Upper lobe of left lung (tissue), 6 donors: ENCODE measurements around the gene HMCES. TPM values are rescaled to one million over a fixed set of nuclear protein-coding genes. Genes with fewer than 3 reads are reported as not detected.

Source experiments
- ATAC-seq, 2 donors: fragments of 200-7000 bp; cut with Tn5 transposase; one replicate each; pipeline ENCODE4 v1.9.1; 2022; ENCODE audit warnings: mild to moderate bottlenecking in 2 of 2, moderate library complexity in 2 of 2; ENCODE audit not compliant: low FRiP score in 2 of 2
- DNase-seq, 2 donors: peaks; one replicate each; pipeline ENCODE4 v3.0.0-alpha.2; 2019 to 2020
- H3K27ac ChIP-seq, 4 donors: fragments of 200-600 bp; sonication (generic); one replicate each; pipeline ENCODE4 v1.5.1; 2016 to 2019
- H3K27me3 ChIP-seq, 4 donors: fragments of 200-600 bp; sonication (generic); one replicate each; pipeline ENCODE4 v1.5.1; 2017 to 2019
- H3K36me3 ChIP-seq, 4 donors: fragments of 200-600 bp; sonication (generic); one replicate each; pipeline ENCODE4 v1.5.1; 2016 to 2019
- H3K4me1 ChIP-seq, 4 donors: fragments of 200-600 bp; sonication (generic); one replicate each; pipeline ENCODE4 v1.5.1; 2018 to 2019
- H3K4me3 ChIP-seq, 4 donors: fragments of 200-600 bp; sonication (generic); one replicate each; pipeline ENCODE4 v1.5.1; 2017 to 2019; ENCODE audit warnings: mild to moderate bottlenecking in 2 of 4, moderate library complexity in 1 of 4
- H3K9me3 ChIP-seq, 4 donors: fragments of 200-600 bp; sonication (generic); one replicate each; pipeline ENCODE4 v1.5.1; 2018 to 2019
- EP300 ChIP-seq, 4 donors: sonication (generic); formaldehyde crosslinking; IDR thresholded peaks; one replicate each; pipeline ENCODE4 v1.5.1; 2017; ENCODE audit warnings: antibody characterized with exemption in 4 of 4, control low read depth in 2 of 4
- POLR2A ChIP-seq, 4 donors: fragments of 450-650 bp; IDR thresholded peaks; one replicate each; pipeline ENCODE4 v1.5.1; 2016 to 2017; ENCODE audit warnings: antibody characterized with exemption in 4 of 4, mild to moderate bottlenecking in 2 of 4
- POLR2AphosphoS5 ChIP-seq, 2 donors: sonication (generic); formaldehyde crosslinking; IDR thresholded peaks; one replicate each; pipeline ENCODE4 v1.5.1; 2017; ENCODE audit warnings: antibody characterized with exemption in 2 of 2
- WGBS, 2 donors: methylation state at CpG; one replicate each; pipeline ENCODE4 v1.1.5; 2017 to 2018; 5-methylcytosine and 5-hydroxymethylcytosine counted together
- total RNA-seq, 6 donors: library from RNA; depleted of rRNA in 4 of 6; stranded (reverse); fragments of >200 nt in 4 of 6; gene quantifications; one replicate each; pipeline versions ENCODE4 v1.1.0 to v1.2.1, GENCODE V29; 2016 to 2021
- TF ChIP-seq, protein P1 (sequence below), 6 experiments: fragments of 450-650 bp in 4 of 6; fragments of 200-600 bp in 2 of 6; sonication (generic) in 2 of 6; IDR thresholded peaks; one replicate each; pipeline ENCODE4 v1.5.1; 2016 to 2019; ENCODE audit warnings: antibody characterized with exemption in 6 of 6
- donor health status: DM: no; HTN: no; CAD: no; lungs with moderate emphysema.
- donor health status: DM: no; HTN: yes; CAD: no; lungs with severe emphysema.

The HMCES gene
- total RNA-seq, 6 donors from 2014 or later, result 27.0 to 38.0 (median 31.1) TPM

DNA sequence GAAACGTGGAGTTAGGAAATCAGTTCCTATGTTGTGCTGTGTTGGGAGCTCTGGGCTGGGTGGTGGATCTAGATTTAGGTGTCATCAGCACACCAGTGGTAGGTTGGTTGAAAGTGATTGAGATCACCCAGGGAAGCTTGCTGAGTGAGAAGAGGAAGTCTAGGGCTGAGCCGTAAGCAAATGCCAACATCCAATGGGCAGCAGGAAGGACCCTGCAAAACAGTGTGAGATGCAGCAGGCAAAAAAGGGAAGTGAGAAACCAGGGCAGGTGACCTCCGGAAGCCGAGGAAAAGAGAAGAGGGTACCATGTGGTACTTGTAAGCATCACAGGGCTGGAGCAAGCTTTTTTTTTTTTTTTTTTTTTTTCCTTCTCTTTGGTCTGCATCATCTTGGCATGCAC, 45.1 kb upstream of the HMCES start:
- Histone ChIP-seq H3K27ac (peak overlapping the region; percentile 66 to 89 (median 80)), H3K4me1 (peaks cover 13 to 25% (median 15%) of the 10 kb centered on the region in 4 donors), H3K27me3 (no peaks in the 10 kb centered on the region), H3K9me3 (no peaks in the 10 kb centered on the region), H3K4me3 (no peak overlapping the region), H3K36me3 (no peaks in the 10 kb centered on the region)
- WGBS, 2 donors, result 45 to 62% methylated on average over 4 of the region's 4 CpGs
- ATAC-seq (peak; percentile 77 to 83), DNase-seq (peak in 1 of 2 donors; percentile 82)
- TF ChIP-seq, protein P1, sequence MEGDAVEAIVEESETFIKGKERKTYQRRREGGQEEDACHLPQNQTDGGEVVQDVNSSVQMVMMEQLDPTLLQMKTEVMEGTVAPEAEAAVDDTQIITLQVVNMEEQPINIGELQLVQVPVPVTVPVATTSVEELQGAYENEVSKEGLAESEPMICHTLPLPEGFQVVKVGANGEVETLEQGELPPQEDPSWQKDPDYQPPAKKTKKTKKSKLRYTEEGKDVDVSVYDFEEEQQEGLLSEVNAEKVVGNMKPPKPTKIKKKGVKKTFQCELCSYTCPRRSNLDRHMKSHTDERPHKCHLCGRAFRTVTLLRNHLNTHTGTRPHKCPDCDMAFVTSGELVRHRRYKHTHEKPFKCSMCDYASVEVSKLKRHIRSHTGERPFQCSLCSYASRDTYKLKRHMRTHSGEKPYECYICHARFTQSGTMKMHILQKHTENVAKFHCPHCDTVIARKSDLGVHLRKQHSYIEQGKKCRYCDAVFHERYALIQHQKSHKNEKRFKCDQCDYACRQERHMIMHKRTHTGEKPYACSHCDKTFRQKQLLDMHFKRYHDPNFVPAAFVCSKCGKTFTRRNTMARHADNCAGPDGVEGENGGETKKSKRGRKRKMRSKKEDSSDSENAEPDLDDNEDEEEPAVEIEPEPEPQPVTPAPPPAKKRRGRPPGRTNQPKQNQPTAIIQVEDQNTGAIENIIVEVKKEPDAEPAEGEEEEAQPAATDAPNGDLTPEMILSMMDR (IDR thresholded peaks at IDR 0.05), result no peak
- TF ChIP-seq POLR2A (IDR thresholded peaks at IDR 0.05) (peak in 1 of 4 donors; percentile 47), POLR2AphosphoS5 (IDR thresholded peaks at IDR 0.05) (peak; percentile 53 to 74)

DNA sequence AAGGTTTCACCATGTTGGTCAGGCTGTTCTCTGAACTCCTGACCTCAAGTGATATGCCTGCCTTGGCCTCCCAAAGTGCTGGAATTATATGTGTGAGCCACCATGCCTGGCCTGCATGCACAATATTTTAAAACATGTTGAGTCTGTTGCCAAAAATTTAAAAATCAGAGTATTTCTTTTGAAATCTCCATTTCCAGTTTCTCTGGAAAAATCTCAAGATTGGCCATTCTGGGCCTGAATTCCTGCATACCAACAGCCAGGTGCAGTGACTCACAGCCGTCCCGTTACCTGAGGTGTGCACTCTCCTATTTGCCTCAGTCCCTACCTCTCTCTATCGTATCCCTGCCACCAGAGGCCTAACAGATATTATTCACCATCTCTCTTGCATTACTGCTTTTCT, 44.2 kb upstream of the HMCES start:
- peak overlapping the region; percentile 62 to 79 (median 66) for H3K27ac ChIP-seq
- no peak for TF ChIP-seq POLR2A (IDR thresholded peaks at IDR 0.05)
- TF ChIP-seq, protein P1 (IDR thresholded peaks at IDR 0.05), result no peak
- TF ChIP-seq POLR2AphosphoS5 (IDR thresholded peaks at IDR 0.05), result no peak
- no peak for TF ChIP-seq EP300 (IDR thresholded peaks at IDR 0.05)
- no peaks in the 10 kb centered on the region for H3K36me3 ChIP-seq
- H3K9me3 ChIP-seq, result no peaks in the 10 kb centered on the region
- no peak for ATAC-seq
- H3K4me3 ChIP-seq, result no peak overlapping the region
- DNase-seq, result no peak
- H3K4me1 ChIP-seq, result peaks cover 4 to 24% (median 16%) of the 10 kb centered on the region in 4 donors
- WGBS, 2 donors, result 92 to 95% methylated on average over 3 of the region's 3 CpGs
- no peaks in the 10 kb centered on the region for H3K27me3 ChIP-seq

DNA sequence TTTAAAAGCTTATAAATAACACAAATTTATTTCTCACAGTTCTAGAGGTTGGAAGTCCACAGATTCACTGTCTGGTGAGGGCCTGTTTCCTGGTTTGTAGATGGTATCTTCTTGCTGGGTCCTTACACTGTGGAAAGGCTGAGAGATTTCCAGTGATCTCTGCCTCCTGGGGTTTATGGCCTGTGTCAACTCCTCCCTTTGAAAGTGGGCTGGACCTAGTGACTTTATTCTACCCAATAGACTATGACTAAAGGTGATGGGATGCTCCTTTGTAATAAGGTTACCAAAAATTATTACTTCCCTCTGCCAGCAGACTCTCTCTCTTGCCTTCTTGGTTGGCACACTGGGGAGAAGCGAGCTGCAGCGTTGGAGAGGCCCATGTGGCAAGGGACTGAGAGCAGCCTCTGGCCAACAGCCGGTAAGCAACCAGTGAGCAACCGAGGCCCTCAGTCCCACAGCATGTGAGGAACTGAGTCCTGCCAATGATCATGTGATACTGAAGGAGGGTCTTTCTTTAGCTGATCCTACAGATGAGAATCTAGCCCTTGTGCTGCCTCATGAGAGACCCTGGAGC, 43.2 kb upstream of the HMCES start:
- Histone ChIP-seq H3K4me3 (no peak overlapping the region), H3K27me3 (no peaks in the 10 kb centered on the region), H3K9me3 (no peaks in the 10 kb centered on the region), H3K36me3 (no peaks in the 10 kb centered on the region), H3K4me1 (peaks cover 0 to 22% (median 20%) of the 10 kb centered on the region in 4 donors), H3K27ac (peak overlapping the region in 3 of 4 donors; percentile 32 to 79 (median 65))
- ATAC-seq (no peak), DNase-seq (no peak)
- TF ChIP-seq EP300 (IDR thresholded peaks at IDR 0.05), result no peak
- TF ChIP-seq, protein P1 (IDR thresholded peaks at IDR 0.05), result no peak
- no peak for TF ChIP-seq POLR2A (IDR thresholded peaks at IDR 0.05)
- no peak for TF ChIP-seq POLR2AphosphoS5 (IDR thresholded peaks at IDR 0.05)
- WGBS, 2 donors, result 75 to 85% methylated on average over 4 of the region's 4 CpGs

DNA sequence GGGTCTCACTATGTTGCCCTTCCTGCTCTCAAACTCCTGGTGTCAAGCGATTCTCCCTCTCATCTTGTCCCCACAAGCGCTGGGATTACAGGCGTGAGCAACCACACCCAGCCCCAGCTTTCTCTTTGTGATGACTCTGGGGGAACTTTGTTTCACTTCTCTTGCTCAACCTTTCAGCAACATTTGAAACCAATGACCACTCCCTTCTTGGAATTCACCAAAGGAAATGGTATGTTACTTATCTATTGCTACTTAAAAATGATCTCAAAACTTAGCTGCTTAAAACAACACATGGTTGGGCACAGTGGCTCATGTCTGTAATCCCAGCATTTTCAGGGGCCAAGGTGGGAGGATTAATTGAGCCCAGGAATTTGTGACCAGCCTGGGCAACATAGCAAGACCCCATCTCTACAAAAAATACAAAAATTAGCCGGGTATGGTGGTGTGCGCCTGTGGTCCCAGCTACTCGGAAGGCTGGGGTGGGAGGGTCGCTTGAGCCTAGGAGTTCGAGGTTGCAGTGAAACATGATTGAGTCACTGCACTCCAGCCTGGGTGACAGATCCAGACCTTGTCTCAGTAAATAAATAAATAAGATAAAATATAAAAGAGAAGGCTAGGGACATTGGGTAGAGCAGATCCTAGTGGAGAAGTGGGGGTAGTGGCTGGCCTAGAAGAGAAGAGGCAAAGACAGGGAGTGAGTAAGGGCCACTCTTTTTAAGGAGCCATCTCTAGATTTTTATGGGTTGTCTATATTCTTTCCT, 39.5 kb upstream of the HMCES start:
- TF ChIP-seq POLR2A (IDR thresholded peaks at IDR 0.05) (peak in 1 of 4 donors; percentile 58), EP300 (IDR thresholded peaks at IDR 0.05) (peak in 2 of 4 donors; percentile 34 to 36), POLR2AphosphoS5 (IDR thresholded peaks at IDR 0.05) (peak; percentile 31 to 53)
- TF ChIP-seq, protein P1 (IDR thresholded peaks at IDR 0.05), result no peak
- WGBS, 2 donors, result 61 to 65% methylated on average over 8 of the region's 8 CpGs
- Histone ChIP-seq H3K27me3 (no peaks in the 10 kb centered on the region), H3K27ac (peak overlapping the region; percentile 66 to 86 (median 82)), H3K4me1 (peaks cover 0 to 24% (median 20%) of the 10 kb centered on the region in 4 donors), H3K36me3 (no peaks in the 10 kb centered on the region), H3K4me3 (no peak overlapping the region), H3K9me3 (no peaks in the 10 kb centered on the region)
- DNase-seq, result peak in 1 of 2 donors; percentile 58
- peak in 1 of 2 donors; percentile 90 for ATAC-seq
